GM23338 (cell line): ENCODE measurements around the gene CELA2A. TPM values are rescaled to one million over a fixed set of nuclear protein-coding genes. Genes with fewer than 3 reads are reported as not detected.

Experiments used
- ATAC-seq: fragments of 200-7000 bp; cut with Tn5 transposase; 3 replicates; pipeline ENCODE4 v1.9.1; 2020
- DNase-seq: peaks from one replicate; pipeline ENCODE4 v3.0.0-alpha.2; 2015; ENCODE audit warnings: low spot score
- H2AFZ ChIP-seq: fragments of 200-600 bp; sonication (generic); 2 replicates; pipeline ENCODE4 v1.8.0; 2016; ENCODE audit warnings: antibody characterized with exemption, mild to moderate bottlenecking, moderate library complexity
- H3F3A ChIP-seq: fragments of 200-600 bp; sonication (generic); replicated peaks from 2 replicates; pipeline ENCODE4 v1.8.0; 2017; ENCODE audit warnings: antibody characterized with exemption, mixed run types, low read depth
- H3K27ac ChIP-seq: fragments of 200-600 bp; sonication (generic); 2 replicates; pipeline ENCODE4 v1.6.1; 2016; ENCODE audit warnings: low read depth
- H3K27me3 ChIP-seq: fragments of 200-600 bp; sonication (generic); 2 replicates; pipeline ENCODE4 v1.8.0; 2016; ENCODE audit warnings: mild to moderate bottlenecking, mixed run types, moderate library complexity; ENCODE audit not compliant: insufficient read depth
- H3K36me3 ChIP-seq: fragments of 200-600 bp; sonication (generic); 2 replicates; pipeline ENCODE4 v1.8.0; 2016; ENCODE audit warnings: mild to moderate bottlenecking; ENCODE audit not compliant: insufficient read depth
- H3K4me1 ChIP-seq: fragments of 200-600 bp; sonication (generic); 2 replicates; pipeline ENCODE4 v1.8.0; 2016; ENCODE audit warnings: mild to moderate bottlenecking, moderate library complexity; ENCODE audit not compliant: insufficient read depth
- H3K4me2 ChIP-seq: fragments of 200-600 bp; sonication (generic); 2 replicates; pipeline ENCODE4 v1.7.1; 2017; ENCODE audit warnings: mixed run types
- H3K4me3 ChIP-seq: fragments of 200-600 bp; sonication (generic); 2 replicates; pipeline ENCODE4 v1.6.1; 2016; ENCODE audit warnings: mixed run types
- H3K79me2 ChIP-seq: fragments of 200-600 bp; sonication (generic); replicated peaks from 2 replicates; pipeline ENCODE4 v1.8.0; 2017; ENCODE audit warnings: mild to moderate bottlenecking; ENCODE audit not compliant: insufficient read depth
- H3K9me2 ChIP-seq: fragments of 200-600 bp; sonication (generic); 2 replicates; pipeline ENCODE4 v1.8.0; 2017; ENCODE audit not compliant: insufficient read depth
- H4K20me1 ChIP-seq: fragments of 200-600 bp; sonication (generic); replicated peaks from 2 replicates; pipeline ENCODE4 v1.8.0; 2017; ENCODE audit warnings: mild to moderate bottlenecking; ENCODE audit not compliant: insufficient read depth
- H3K27ac Mint-ChIP-seq: 2 replicates; pipeline ENCODE4 v1.8.0; 2020; ENCODE audit warnings: inconsistent platforms, mild to moderate bottlenecking, moderate library complexity, mixed read lengths
- H3K27me3 Mint-ChIP-seq: 3 replicates; pipeline ENCODE4 v1.8.0; 2022; ENCODE audit warnings: low read depth, mild to moderate bottlenecking, moderate library complexity, mixed read lengths, inconsistent platforms; ENCODE audit not compliant: insufficient read depth, poor library complexity
- H3K36me3 Mint-ChIP-seq: 3 replicates; pipeline ENCODE4 v1.8.0; 2021; ENCODE audit warnings: low read depth, mild to moderate bottlenecking, inconsistent platforms, moderate library complexity, mixed read lengths
- H3K4me1 Mint-ChIP-seq: 3 replicates; pipeline ENCODE4 v1.8.0; 2020; ENCODE audit warnings: mild to moderate bottlenecking, inconsistent platforms, mixed read lengths
- H3K4me3 Mint-ChIP-seq: 3 replicates; pipeline ENCODE4 v1.8.0; 2021; ENCODE audit warnings: moderate library complexity, mild to moderate bottlenecking, inconsistent platforms, mixed read lengths
- H3K9me3 Mint-ChIP-seq: 3 replicates; pipeline ENCODE4 v1.8.0; 2020; ENCODE audit warnings: moderate library complexity, mild to moderate bottlenecking, inconsistent platforms, mixed read lengths
- CREB1 ChIP-seq: fragments of 250-450 bp; sonication (Bioruptor Pico); IDR thresholded peaks from 2 replicates; pipeline ENCODE4 v1.5.0; 2020; ENCODE audit warnings: low read depth, mild to moderate bottlenecking, moderate library complexity
- EZH2 ChIP-seq: fragments of 200-600 bp; sonication (generic); IDR thresholded peaks from one replicate; pipeline ENCODE4 v1.8.0; 2017; ENCODE audit warnings: antibody characterized with exemption, mild to moderate bottlenecking, low read depth; ENCODE audit not compliant: unreplicated experiment
- EZH2phosphoT487 ChIP-seq: fragments of 200-600 bp; sonication (generic); IDR thresholded peaks from one replicate; pipeline ENCODE4 v1.8.1; 2018; ENCODE audit warnings: antibody characterized with exemption; ENCODE audit not compliant: unreplicated experiment
- JUNB ChIP-seq: IDR thresholded peaks from one replicate; pipeline ENCODE4 v1.6.1; 2016; ENCODE audit warnings: antibody characterized with exemption; ENCODE audit not compliant: unreplicated experiment
- NANOG ChIP-seq: IDR thresholded peaks from 2 replicates; pipeline ENCODE4 v1.6.1; 2016; ENCODE audit warnings: antibody characterized with exemption, borderline replicate concordance
- POLR2AphosphoS5 ChIP-seq: IDR thresholded peaks from 2 replicates; pipeline ENCODE4 v1.6.1; 2016; ENCODE audit warnings: antibody characterized with exemption, low read depth
- STAT1 ChIP-seq: IDR thresholded peaks from one replicate; pipeline ENCODE4 v1.6.1; 2016; ENCODE audit warnings: antibody characterized with exemption; ENCODE audit not compliant: unreplicated experiment
- ZNF114 ChIP-seq: fragments of 250-450 bp; sonication (Bioruptor Pico); IDR thresholded peaks from 2 replicates; pipeline ENCODE4 v1.5.0; 2020; ENCODE audit warnings: mild to moderate bottlenecking, moderate library complexity
- ZNF331 ChIP-seq: fragments of 250-450 bp; sonication (Bioruptor Pico); IDR thresholded peaks from 2 replicates; pipeline ENCODE4 v1.5.0; 2020; ENCODE audit warnings: low read depth, mild to moderate bottlenecking, moderate library complexity
- polyA plus RNA-seq: library from polyadenylated mRNA; unstranded; fragments of >200 nt; fragmentation: Nextera tagmentation; extraction: Ambion mirVana; gene quantifications from 2 replicates; pipeline ENCODE4 v1.2.1, GENCODE V29; 2016
- total RNA-seq: library from RNA; depleted of rRNA; stranded (reverse); fragments of >200 nt; shearing (Covaris generic); gene quantifications from 2 replicates; pipeline ENCODE4 v1.2.3, GENCODE V29; 2014
- TF ChIP-seq, protein P1 (sequence below): IDR thresholded peaks from 2 replicates; pipeline ENCODE4 v1.6.1; 2016; ENCODE audit warnings: antibody characterized with exemption
- TF ChIP-seq, protein P2 (sequence below): fragments of 250-450 bp; sonication (Bioruptor Pico); IDR thresholded peaks from 2 replicates; pipeline ENCODE4 v1.5.0; 2020; ENCODE audit warnings: mild to moderate bottlenecking, moderate library complexity

CELA2A gene
- total and polyA plus RNA-seq, 2 experiments from 2014 or later, result not detected

DNA sequence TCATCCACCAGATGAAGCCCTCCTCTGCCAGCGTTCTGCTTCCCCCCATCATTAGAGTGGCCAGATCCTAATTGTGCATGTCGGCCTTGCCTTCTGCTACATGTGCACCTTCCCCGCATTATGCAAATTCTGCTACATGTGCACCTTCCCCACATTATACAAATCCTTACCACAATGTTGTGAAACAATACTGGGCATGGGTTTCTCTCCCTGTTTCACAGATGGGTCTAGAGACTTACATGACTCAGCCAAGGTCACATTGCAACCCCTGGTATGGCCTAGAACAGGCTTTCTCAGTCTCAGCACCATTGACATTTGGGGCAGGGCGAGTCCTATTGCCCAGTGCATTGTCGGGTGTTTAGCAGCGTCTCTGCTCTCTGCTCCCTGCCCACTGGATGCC is 1.0 kb upstream of the CELA2A start:
- Histone ChIP-seq H3K9me2 (no peaks in the 10 kb centered on the region), H4K20me1 (no peaks in the 10 kb centered on the region), H3K79me2 (no peaks in the 10 kb centered on the region), H3K27ac (no peak overlapping the region), H3K4me3 (no peak overlapping the region), H3K27me3 (no peaks in the 10 kb centered on the region), H3K36me3 (no peaks in the 10 kb centered on the region), H2AFZ (no peak overlapping the region), H3F3A (no peaks in the 10 kb centered on the region), H3K4me1 (no peaks in the 10 kb centered on the region), H3K4me2 (no peak overlapping the region)
- ATAC-seq (no peak; the same call in 2 of the 3 replicates), DNase-seq (no peak)
- Mint-ChIP-seq H3K36me3 (no peaks in the 10 kb centered on the region; the same call in 2 of the 3 replicates), H3K4me1 (peaks cover 6% of the 10 kb centered on the region; the same call in 1 of the 3 replicates), H3K27me3 (peaks cover 2% of the 10 kb centered on the region), H3K27ac (no peak overlapping the region), H3K4me3 (no peak overlapping the region), H3K9me3 (peaks cover under 1% of the 10 kb centered on the region; the same call in 2 of the 3 replicates)
- TF ChIP-seq ZNF331 (CRISPR knock-in tag), result no peak
- TF ChIP-seq, protein P1, sequence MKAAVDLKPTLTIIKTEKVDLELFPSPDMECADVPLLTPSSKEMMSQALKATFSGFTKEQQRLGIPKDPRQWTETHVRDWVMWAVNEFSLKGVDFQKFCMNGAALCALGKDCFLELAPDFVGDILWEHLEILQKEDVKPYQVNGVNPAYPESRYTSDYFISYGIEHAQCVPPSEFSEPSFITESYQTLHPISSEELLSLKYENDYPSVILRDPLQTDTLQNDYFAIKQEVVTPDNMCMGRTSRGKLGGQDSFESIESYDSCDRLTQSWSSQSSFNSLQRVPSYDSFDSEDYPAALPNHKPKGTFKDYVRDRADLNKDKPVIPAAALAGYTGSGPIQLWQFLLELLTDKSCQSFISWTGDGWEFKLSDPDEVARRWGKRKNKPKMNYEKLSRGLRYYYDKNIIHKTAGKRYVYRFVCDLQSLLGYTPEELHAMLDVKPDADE, result no peak
- no peak for TF ChIP-seq EZH2phosphoT487
- TF ChIP-seq STAT1, result no peak
- no peak for TF ChIP-seq NANOG

DNA sequence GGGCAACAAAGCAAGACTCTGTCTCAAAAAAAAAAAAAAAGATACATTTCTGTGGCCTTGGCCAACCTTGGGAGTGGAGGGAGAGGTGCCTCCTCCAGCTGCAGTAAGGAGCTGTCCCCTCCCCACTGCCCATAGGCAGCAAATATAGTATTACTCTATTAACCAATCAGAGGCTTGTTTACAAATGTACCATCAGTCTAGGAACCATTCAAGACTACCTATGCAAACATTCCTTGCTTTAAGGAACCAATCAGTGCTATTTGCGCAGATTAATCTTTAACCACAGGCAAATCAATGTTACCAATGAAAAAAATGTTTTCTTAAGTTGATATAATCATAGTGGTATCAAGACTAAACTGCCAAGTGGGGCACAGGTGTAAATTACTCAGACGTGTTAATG is 1.1 kb downstream of the CELA2A start:
- no peaks in the 10 kb centered on the region for H3K27me3 ChIP-seq
- Mint-ChIP-seq H3K27ac (no peak overlapping the region), H3K27me3 (peaks cover 4% of the 10 kb centered on the region), H3K4me1 (peaks cover 6% of the 10 kb centered on the region; the same call in 1 of the 3 replicates), H3K4me3 (no peak overlapping the region), H3K9me3 (no peaks in the 10 kb centered on the region; the same call in 2 of the 3 replicates), H3K36me3 (no peaks in the 10 kb centered on the region)
- H3K79me2 ChIP-seq, result no peaks in the 10 kb centered on the region
- no peaks in the 10 kb centered on the region for H3K36me3 ChIP-seq
- no peak overlapping the region for H3K4me3 ChIP-seq
- no peak overlapping the region for H3K4me2 ChIP-seq
- no peaks in the 10 kb centered on the region for H3K9me2 ChIP-seq
- H3K4me1 ChIP-seq, result no peaks in the 10 kb centered on the region
- ATAC-seq, result no peak
- H4K20me1 ChIP-seq, result no peaks in the 10 kb centered on the region
- H2AFZ ChIP-seq, result no peak overlapping the region
- no peak for DNase-seq
- no peaks in the 10 kb centered on the region for H3F3A ChIP-seq
- no peak overlapping the region for H3K27ac ChIP-seq
- TF ChIP-seq EZH2 (no peak), POLR2AphosphoS5 (no peak), CREB1 (CRISPR knock-in tag) (no peak), JUNB (no peak), ZNF114 (no peak), ZNF331 (CRISPR knock-in tag) (no peak)
- TF ChIP-seq, protein P1, result no peak
- TF ChIP-seq, protein P2, sequence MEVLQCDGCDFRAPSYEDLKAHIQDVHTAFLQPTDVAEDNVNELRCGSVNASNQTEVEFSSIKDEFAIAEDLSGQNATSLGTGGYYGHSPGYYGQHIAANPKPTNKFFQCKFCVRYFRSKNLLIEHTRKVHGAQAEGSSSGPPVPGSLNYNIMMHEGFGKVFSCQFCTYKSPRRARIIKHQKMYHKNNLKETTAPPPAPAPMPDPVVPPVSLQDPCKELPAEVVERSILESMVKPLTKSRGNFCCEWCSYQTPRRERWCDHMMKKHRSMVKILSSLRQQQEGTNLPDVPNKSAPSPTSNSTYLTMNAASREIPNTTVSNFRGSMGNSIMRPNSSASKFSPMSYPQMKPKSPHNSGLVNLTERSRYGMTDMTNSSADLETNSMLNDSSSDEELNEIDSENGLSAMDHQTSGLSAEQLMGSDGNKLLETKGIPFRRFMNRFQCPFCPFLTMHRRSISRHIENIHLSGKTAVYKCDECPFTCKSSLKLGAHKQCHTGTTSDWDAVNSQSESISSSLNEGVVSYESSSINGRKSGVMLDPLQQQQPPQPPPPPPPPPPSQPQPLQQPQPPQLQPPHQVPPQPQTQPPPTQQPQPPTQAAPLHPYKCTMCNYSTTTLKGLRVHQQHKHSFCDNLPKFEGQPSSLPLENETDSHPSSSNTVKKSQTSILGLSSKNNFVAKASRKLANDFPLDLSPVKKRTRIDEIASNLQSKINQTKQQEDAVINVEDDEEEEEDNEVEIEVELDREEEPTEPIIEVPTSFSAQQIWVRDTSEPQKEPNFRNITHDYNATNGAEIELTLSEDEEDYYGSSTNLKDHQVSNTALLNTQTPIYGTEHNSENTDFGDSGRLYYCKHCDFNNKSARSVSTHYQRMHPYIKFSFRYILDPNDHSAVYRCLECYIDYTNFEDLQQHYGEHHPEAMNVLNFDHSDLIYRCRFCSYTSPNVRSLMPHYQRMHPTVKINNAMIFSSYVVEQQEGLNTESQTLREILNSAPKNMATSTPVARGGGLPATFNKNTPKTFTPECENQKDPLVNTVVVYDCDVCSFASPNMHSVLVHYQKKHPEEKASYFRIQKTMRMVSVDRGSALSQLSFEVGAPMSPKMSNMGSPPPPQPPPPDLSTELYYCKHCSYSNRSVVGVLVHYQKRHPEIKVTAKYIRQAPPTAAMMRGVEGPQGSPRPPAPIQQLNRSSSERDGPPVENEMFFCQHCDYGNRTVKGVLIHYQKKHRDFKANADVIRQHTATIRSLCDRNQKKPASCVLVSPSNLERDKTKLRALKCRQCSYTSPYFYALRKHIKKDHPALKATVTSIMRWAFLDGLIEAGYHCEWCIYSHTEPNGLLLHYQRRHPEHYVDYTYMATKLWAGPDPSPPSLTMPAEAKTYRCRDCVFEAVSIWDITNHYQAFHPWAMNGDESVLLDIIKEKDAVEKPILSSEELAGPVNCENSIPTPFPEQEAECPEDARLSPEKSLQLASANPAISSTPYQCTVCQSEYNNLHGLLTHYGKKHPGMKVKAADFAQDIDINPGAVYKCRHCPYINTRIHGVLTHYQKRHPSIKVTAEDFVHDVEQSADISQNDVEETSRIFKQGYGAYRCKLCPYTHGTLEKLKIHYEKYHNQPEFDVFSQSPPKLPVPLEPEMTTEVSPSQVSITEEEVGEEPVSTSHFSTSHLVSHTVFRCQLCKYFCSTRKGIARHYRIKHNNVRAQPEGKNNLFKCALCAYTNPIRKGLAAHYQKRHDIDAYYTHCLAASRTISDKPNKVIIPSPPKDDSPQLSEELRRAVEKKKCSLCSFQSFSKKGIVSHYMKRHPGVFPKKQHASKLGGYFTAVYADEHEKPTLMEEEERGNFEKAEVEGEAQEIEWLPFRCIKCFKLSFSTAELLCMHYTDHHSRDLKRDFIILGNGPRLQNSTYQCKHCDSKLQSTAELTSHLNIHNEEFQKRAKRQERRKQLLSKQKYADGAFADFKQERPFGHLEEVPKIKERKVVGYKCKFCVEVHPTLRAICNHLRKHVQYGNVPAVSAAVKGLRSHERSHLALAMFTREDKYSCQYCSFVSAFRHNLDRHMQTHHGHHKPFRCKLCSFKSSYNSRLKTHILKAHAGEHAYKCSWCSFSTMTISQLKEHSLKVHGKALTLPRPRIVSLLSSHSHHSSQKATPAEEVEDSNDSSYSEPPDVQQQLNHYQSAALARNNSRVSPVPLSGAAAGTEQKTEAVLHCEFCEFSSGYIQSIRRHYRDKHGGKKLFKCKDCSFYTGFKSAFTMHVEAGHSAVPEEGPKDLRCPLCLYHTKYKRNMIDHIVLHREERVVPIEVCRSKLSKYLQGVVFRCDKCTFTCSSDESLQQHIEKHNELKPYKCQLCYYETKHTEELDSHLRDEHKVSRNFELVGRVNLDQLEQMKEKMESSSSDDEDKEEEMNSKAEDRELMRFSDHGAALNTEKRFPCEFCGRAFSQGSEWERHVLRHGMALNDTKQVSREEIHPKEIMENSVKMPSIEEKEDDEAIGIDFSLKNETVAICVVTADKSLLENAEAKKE (CRISPR knock-in tag), result no peak
